Activated CD8-positive, alpha-beta T cell treated with anti-CD3 and anti-CD28 coated beads for 36 hours (primary cell): ENCODE data around the gene MAP3K7CL. TPM values are rescaled to one million over a fixed set of nuclear protein-coding genes. Genes with fewer than 3 reads are reported as not detected.

ENCODE experiments used
- ATAC-seq: fragments of 200-7000 bp; cut with Tn5 transposase; one replicate; pipeline ENCODE4 v1.10.0; 2021; ENCODE audit warnings: mild to moderate bottlenecking, moderate library complexity
- CTCF ChIA-PET: fragments of 350-600 bp; sonication (Branson Sonifier 250); formaldehyde crosslinking; loops from one replicate; lab custom pipeline; 2021; ENCODE audit warnings: antibody characterized with exemption; lab: Charles Lee
- POLR2A ChIA-PET: fragments of 350-600 bp; sonication (Branson Sonifier 250); formaldehyde crosslinking; loops from one replicate; lab custom pipeline; 2021; ENCODE audit warnings: antibody characterized with exemption; lab: Charles Lee
- DNase-seq: peaks from one replicate; pipeline ENCODE4 v3.0.0-alpha.2; 2020
- H3K27ac Mint-ChIP-seq: one replicate; pipeline ENCODE4 v1.8.0; 2021; ENCODE audit warnings: mild to moderate bottlenecking, mixed read lengths
- H3K27me3 Mint-ChIP-seq: one replicate; pipeline ENCODE4 v1.8.0; 2021; ENCODE audit warnings: mixed read lengths
- H3K36me3 Mint-ChIP-seq: one replicate; pipeline ENCODE4 v1.8.0; 2021; ENCODE audit warnings: low read depth, mixed read lengths
- H3K4me1 Mint-ChIP-seq: one replicate; pipeline ENCODE4 v1.8.0; 2021; ENCODE audit warnings: low read depth, mixed read lengths
- H3K4me3 Mint-ChIP-seq: one replicate; pipeline ENCODE4 v1.8.0; 2021; ENCODE audit warnings: mild to moderate bottlenecking, moderate library complexity, mixed read lengths
- H3K9me3 Mint-ChIP-seq: one replicate; pipeline ENCODE4 v1.8.0; 2021; ENCODE audit warnings: mixed read lengths
- CTCF ChIP-seq: fragments of 200-600 bp; IDR thresholded peaks from one replicate; pipeline ENCODE4 v1.8.0; 2022; ENCODE audit warnings: antibody characterized with exemption, mild to moderate bottlenecking
- intact Hi-C: fragments of 100-400 bp; cut with micrococcal nuclease; formaldehyde crosslinking; loops from one replicate; pipeline ENCODE4 v1.10.0; 2022
- total RNA-seq, 2 experiments: library from RNA; stranded (reverse); gene quantifications; one replicate each; pipeline ENCODE4 v1.2.3, GENCODE V29; 2021

Gene MAP3K7CL
- total RNA-seq, 2 experiments from 2014 or later = 3.2 to 4.7 TPM

GRCh38 chr21:29187944-29188343, 57.5 kb downstream of the MAP3K7CL start:
- CTCF ChIA-PET = interaction anchor here (1.1 kb wide), 1 partner anchor 44 kb away, joined by 3 read pairs; no protein-coding TSS in a partner anchor

GRCh38 chr21:29189353-29189752, 58.9 kb downstream of the MAP3K7CL start:
- no peak overlapping the region for H3K27ac Mint-ChIP-seq
- TF ChIP-seq CTCF = no peak
- no peaks in the 10 kb centered on the region for H3K36me3 Mint-ChIP-seq
- H3K4me1 Mint-ChIP-seq = peaks cover 1% of the 10 kb centered on the region
- H3K4me3 Mint-ChIP-seq = no peak overlapping the region
- ATAC-seq (no peak), DNase-seq (no peak)
- no peaks in the 10 kb centered on the region for H3K27me3 Mint-ChIP-seq
- intact Hi-C loops = no loop called here
- POLR2A ChIA-PET = no interaction called here
- H3K9me3 Mint-ChIP-seq = no peaks in the 10 kb centered on the region
- CTCF ChIA-PET = interaction anchor here (0.6 kb wide), 1 partner anchor 249 kb away, joined by 4 read pairs; no protein-coding TSS in a partner anchor

More at GRCh38 chr21:29187944-29188343, 57.5 kb downstream of the MAP3K7CL start:
- TF ChIP-seq CTCF = no peak
- ATAC-seq (no peak), DNase-seq (no peak)
- Mint-ChIP-seq H3K27ac (no peak overlapping the region), H3K4me1 (no peaks in the 10 kb centered on the region), H3K9me3 (no peaks in the 10 kb centered on the region), H3K36me3 (no peaks in the 10 kb centered on the region), H3K4me3 (no peak overlapping the region), H3K27me3 (no peaks in the 10 kb centered on the region)
- POLR2A ChIA-PET = no interaction called here
- intact Hi-C loops = no loop called here

GRCh38 chr21:29190923-29191331, 60.5 kb downstream of the MAP3K7CL start:
- intact Hi-C loops = loop anchor here (10.0 kb wide), 1 partner anchor 154 kb away; no protein-coding TSS in a partner anchor
- no peak for TF ChIP-seq CTCF
- no peak overlapping the region for H3K27ac Mint-ChIP-seq
- no peaks in the 10 kb centered on the region for H3K36me3 Mint-ChIP-seq
- ATAC-seq (peak; percentile 55), DNase-seq (peak; percentile 22)
- H3K9me3 Mint-ChIP-seq = no peaks in the 10 kb centered on the region
- no peak overlapping the region for H3K4me3 Mint-ChIP-seq
- H3K27me3 Mint-ChIP-seq = no peaks in the 10 kb centered on the region
- CTCF ChIA-PET = no interaction called here
- H3K4me1 Mint-ChIP-seq = peaks cover 16% of the 10 kb centered on the region
- POLR2A ChIA-PET = no interaction called here

- no peak for ATAC-seq
Observed at GRCh38 chr21:29193072-29193471, 62.6 kb downstream of the MAP3K7CL start.

More at GRCh38 chr21:29193072-29193471, 62.6 kb downstream of the MAP3K7CL start:
- intact Hi-C loops = loop anchor here (10.0 kb wide), 1 partner anchor 152 kb away; no protein-coding TSS in a partner anchor
- no peak for TF ChIP-seq CTCF
- no peak for DNase-seq
- POLR2A ChIA-PET = no interaction called here
- Mint-ChIP-seq H3K27me3 (no peaks in the 10 kb centered on the region), H3K9me3 (peaks cover 12% of the 10 kb centered on the region), H3K4me1 (peaks cover 29% of the 10 kb centered on the region), H3K4me3 (no peak overlapping the region), H3K36me3 (peaks cover 9% of the 10 kb centered on the region), H3K27ac (no peak overlapping the region)
- CTCF ChIA-PET = no interaction called here
